ENCODE data around the gene NTM.

- TF ChIP-seq CTCF (IDR thresholded peaks at IDR 0.05) (no peak), POLR2A (IDR thresholded peaks at IDR 0.05) (no peak)
These were observed 397.0 kb downstream of the NTM start for GRCh38 chr11:131767421-131767820.

Data from esophagus squamous epithelium (tissue), 4 donors.